ENCODE results near the gene NHSL2. TPM values are rescaled to one million over a fixed set of nuclear protein-coding genes. Genes with fewer than 3 reads are reported as not detected.

The NHSL2 gene
- total and polyA plus RNA-seq, 2 experiments from 2014 or later: 4.7 to 9.5 TPM

DNA sequence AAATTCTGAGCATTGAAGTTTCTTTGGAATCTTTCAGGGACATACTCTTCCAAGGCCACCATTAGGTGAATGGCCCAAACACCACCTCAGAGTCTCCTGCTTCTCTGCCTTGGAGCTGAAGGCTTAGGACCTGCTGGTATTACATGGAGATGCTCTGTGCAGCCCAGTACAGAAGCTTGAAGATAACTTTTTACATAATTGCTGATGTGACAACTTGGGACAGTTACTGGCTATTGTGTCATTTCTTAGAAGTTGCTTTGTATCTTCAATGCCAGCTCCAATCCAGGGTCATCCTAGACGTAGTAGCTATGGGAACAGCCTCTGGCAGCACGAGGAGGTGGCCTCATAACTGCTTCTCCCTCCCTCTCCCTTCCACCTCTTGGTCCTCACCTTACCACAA, 160.6 kb downstream of the NHSL2 start:
- Histone ChIP-seq H3K27ac (ENCODE audit: low read depth) (no peak overlapping the region), H3F3A (replicated peaks; ENCODE audit: low read depth) (no peaks in the 10 kb centered on the region), H2AFZ (no peak overlapping the region), H3K36me3 (ENCODE audit: insufficient read depth) (no peaks in the 10 kb centered on the region), H3K9me2 (ENCODE audit: insufficient read depth) (no peaks in the 10 kb centered on the region), H3K79me2 (replicated peaks; ENCODE audit: insufficient read depth) (no peaks in the 10 kb centered on the region), H3K4me2 (no peak overlapping the region), H3K4me1 (ENCODE audit: insufficient read depth) (peaks cover 12% of the 10 kb centered on the region), H3K27me3 (ENCODE audit: insufficient read depth) (no peaks in the 10 kb centered on the region), H4K20me1 (replicated peaks; ENCODE audit: insufficient read depth) (no peaks in the 10 kb centered on the region), H3K4me3 (no peak overlapping the region)
- H3K36me3 Mint-ChIP-seq (ENCODE audit: low read depth): peaks cover 2% of the 10 kb centered on the region; the same call in 2 of the 3 replicates
- H3K4me3 Mint-ChIP-seq: no peak overlapping the region
- no peak for DNase-seq (ENCODE audit: low spot score)
- H3K9me3 Mint-ChIP-seq: no peaks in the 10 kb centered on the region
- H3K4me1 Mint-ChIP-seq: peaks cover 25% of the 10 kb centered on the region
- no peak overlapping the region for H3K27ac Mint-ChIP-seq
- no peak for TF ChIP-seq ETS1 (IDR thresholded peaks at IDR 0.05)
- TF ChIP-seq STAT1 (IDR thresholded peaks at IDR 0.05; ENCODE audit: unreplicated experiment): no peak
- no peak for TF ChIP-seq EZH2 (IDR thresholded peaks at IDR 0.05; ENCODE audit: low read depth, unreplicated experiment)
- no peak for TF ChIP-seq ZNF331 (CRISPR knock-in tag; IDR thresholded peaks at IDR 0.05; ENCODE audit: low read depth)
- no peak for TF ChIP-seq ZNF114 (CRISPR knock-in tag; IDR thresholded peaks at IDR 0.05)
- no peak for TF ChIP-seq EZH2phosphoT487 (IDR thresholded peaks at IDR 0.05; ENCODE audit: unreplicated experiment)
- no peak for TF ChIP-seq JUNB (IDR thresholded peaks at IDR 0.05; ENCODE audit: unreplicated experiment)
- TF ChIP-seq CREB1 (CRISPR knock-in tag; IDR thresholded peaks at IDR 0.05; ENCODE audit: low read depth): no peak
- no peak for TF ChIP-seq NANOG (IDR thresholded peaks at IDR 0.05; ENCODE audit: borderline replicate concordance)
- TF ChIP-seq, protein P1, sequence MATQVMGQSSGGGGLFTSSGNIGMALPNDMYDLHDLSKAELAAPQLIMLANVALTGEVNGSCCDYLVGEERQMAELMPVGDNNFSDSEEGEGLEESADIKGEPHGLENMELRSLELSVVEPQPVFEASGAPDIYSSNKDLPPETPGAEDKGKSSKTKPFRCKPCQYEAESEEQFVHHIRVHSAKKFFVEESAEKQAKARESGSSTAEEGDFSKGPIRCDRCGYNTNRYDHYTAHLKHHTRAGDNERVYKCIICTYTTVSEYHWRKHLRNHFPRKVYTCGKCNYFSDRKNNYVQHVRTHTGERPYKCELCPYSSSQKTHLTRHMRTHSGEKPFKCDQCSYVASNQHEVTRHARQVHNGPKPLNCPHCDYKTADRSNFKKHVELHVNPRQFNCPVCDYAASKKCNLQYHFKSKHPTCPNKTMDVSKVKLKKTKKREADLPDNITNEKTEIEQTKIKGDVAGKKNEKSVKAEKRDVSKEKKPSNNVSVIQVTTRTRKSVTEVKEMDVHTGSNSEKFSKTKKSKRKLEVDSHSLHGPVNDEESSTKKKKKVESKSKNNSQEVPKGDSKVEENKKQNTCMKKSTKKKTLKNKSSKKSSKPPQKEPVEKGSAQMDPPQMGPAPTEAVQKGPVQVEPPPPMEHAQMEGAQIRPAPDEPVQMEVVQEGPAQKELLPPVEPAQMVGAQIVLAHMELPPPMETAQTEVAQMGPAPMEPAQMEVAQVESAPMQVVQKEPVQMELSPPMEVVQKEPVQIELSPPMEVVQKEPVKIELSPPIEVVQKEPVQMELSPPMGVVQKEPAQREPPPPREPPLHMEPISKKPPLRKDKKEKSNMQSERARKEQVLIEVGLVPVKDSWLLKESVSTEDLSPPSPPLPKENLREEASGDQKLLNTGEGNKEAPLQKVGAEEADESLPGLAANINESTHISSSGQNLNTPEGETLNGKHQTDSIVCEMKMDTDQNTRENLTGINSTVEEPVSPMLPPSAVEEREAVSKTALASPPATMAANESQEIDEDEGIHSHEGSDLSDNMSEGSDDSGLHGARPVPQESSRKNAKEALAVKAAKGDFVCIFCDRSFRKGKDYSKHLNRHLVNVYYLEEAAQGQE (IDR thresholded peaks at IDR 0.05; ENCODE audit: unreplicated experiment): no peak
- no peak for TF ChIP-seq ZNF462 (CRISPR knock-in tag; IDR thresholded peaks at IDR 0.05)
- TF ChIP-seq CTCF (conservative IDR thresholded peaks at IDR 0.05; ENCODE audit: low read depth in 2 of 2): no peak
- no peak for TF ChIP-seq POLR2AphosphoS5 (IDR thresholded peaks at IDR 0.05; ENCODE audit: low read depth)
- H3K27me3 Mint-ChIP-seq (ENCODE audit: insufficient read depth, low read depth, poor library complexity): peaks cover 1% of the 10 kb centered on the region
- ATAC-seq: no peak

Measured in GM23338 (cell line).